KG1 (cell line): ENCODE data around the gene DAPK3.

ENCODE experiments used
- DNase-seq: peaks from one replicate; lab custom pipeline; 2025; lab: John Stamatoyannopoulos, UW

The DAPK3 gene

DNA sequence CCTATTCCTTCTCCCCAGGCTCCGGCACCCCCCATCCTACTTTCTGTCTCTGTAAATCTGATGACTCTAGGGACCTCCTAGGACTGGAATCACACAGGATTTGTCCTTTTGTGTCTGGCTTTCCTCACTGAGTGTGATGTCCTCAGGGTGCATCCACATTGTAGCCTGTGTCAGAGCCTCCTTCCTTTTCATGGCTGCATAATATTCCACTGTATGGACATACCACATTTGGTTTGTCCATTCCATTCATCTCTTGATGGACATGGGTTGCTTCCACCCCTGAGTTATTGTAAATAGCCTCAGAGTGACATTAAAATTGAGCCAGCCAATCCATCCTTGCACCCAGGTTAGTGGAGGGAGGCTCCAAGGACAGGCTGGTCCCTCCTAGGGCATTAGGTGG, 60.8 kb downstream of the DAPK3 start:
- no peak for DNase-seq
